HG03565 (cell line): ENCODE measurements around the gene BRD3.
"Not testable (repeated sequence)": the region's sequence is repeated elsewhere in the genome, so short reads cannot be mapped to it uniquely, and the experiment has no call there.

Experiments
- ATAC-seq: cut with Tn5 transposase; IDR thresholded peaks from one replicate; pipeline ENCODE4 v1.9.1; 2021; ENCODE audit warnings: mild to moderate bottlenecking, moderate library complexity; ENCODE audit not compliant: unreplicated experiment

BRD3 gene

GRCh38 chr9:134067904-134068743 is at the start of gene BRD3:
TSS of gene BRD3 (minus strand) at chr9:134068026. CDS start at chr9:134053477, 14,549 bp downstream.
- peak; percentile 64 for ATAC-seq

- no peak for ATAC-seq
Observed at GRCh38 chr9:134112561-134112960, 44.7 kb upstream of the BRD3 start.

GRCh38 chr9:134111064-134111463 is 43.2 kb upstream of the BRD3 start:
- no peak for ATAC-seq

GRCh38 chr9:134103391-134103998 is 35.7 kb upstream of the BRD3 start:
- ATAC-seq, result no peak

GRCh38 chr9:134101623-134102149 is 33.9 kb upstream of the BRD3 start:
- no peak for ATAC-seq

GRCh38 chr9:134101133-134101532 is 33.3 kb upstream of the BRD3 start:
- not testable (repeated sequence) for ATAC-seq

GRCh38 chr9:134100040-134100439 is 32.2 kb upstream of the BRD3 start:
- ATAC-seq, result no peak

GRCh38 chr9:134099123-134099761 is 31.4 kb upstream of the BRD3 start:
- no peak for ATAC-seq

- ATAC-seq, result no peak
Observed at GRCh38 chr9:134089972-134090371, 22.1 kb upstream of the BRD3 start.

GRCh38 chr9:134088063-134088725 is 20.4 kb upstream of the BRD3 start:
- no peak for ATAC-seq

- ATAC-seq, result no peak
Observed at GRCh38 chr9:134085674-134086073, 17.8 kb upstream of the BRD3 start.

GRCh38 chr9:134083451-134083850 is 15.6 kb upstream of the BRD3 start:
- ATAC-seq, result no peak

- no peak for ATAC-seq
Observed at GRCh38 chr9:134076644-134077043, 8.8 kb upstream of the BRD3 start.

GRCh38 chr9:134075689-134076088 is 7.9 kb upstream of the BRD3 start:
- not testable (repeated sequence) for ATAC-seq

GRCh38 chr9:134073500-134073899 is 5.7 kb upstream of the BRD3 start:
- no peak for ATAC-seq

- ATAC-seq, result not testable (repeated sequence)
Observed at GRCh38 chr9:134072683-134073082, 4.9 kb upstream of the BRD3 start.

GRCh38 chr9:134071149-134071548 is 3.3 kb upstream of the BRD3 start:
- ATAC-seq, result no peak

GRCh38 chr9:134069480-134070399 is 1.9 kb upstream of the BRD3 start:
- ATAC-seq, result no peak

GRCh38 chr9:134068744-134069479 is 1.1 kb upstream of the BRD3 start:
- no peak for ATAC-seq
